RWPE1 (cell line): ENCODE data around the gene DUOX1.

Source experiments
- CTCF ChIA-PET: fragments of 350-600 bp; sonication (Branson Sonifier 250); formaldehyde crosslinking; extraction: SDS; loops from one replicate; lab custom pipeline; 2021; lab: Yijun Ruan, JAX
- POLR2A ChIA-PET: fragments of 400-600 bp; formaldehyde crosslinking; extraction: SDS; loops from one replicate; lab custom pipeline; 2020; ENCODE audit warnings: antibody characterized with exemption; ENCODE audit not compliant: low non-redundant PET; lab: Yijun Ruan, JAX
- DNase-seq: peaks from one replicate; pipeline ENCODE4 v3.0.0; 2012; ENCODE audit warnings: low spot score
- H3K27ac ChIP-seq: fragments of 450-650 bp; 2 replicates; pipeline ENCODE4 v1.5.1; 2017
- CTCF ChIP-seq: fragments of 450-650 bp; conservative IDR thresholded peaks from 2 replicates; pipeline ENCODE4 v1.5.1; 2017; ENCODE audit warnings: low read depth, mild to moderate bottlenecking

DUOX1 gene

GRCh38 chr15:45162771-45163507 is 33.1 kb downstream of the DUOX1 start:
- TF ChIP-seq CTCF = peak; percentile 92
- peak; percentile 98 for DNase-seq
- H3K27ac ChIP-seq = peak overlapping the region; percentile 93
- ChIA-PET CTCF (interaction anchor here (0.5 to 1.9 kb wide), 30 partner anchors 12 to 294 kb away, joined by 3 to 13 read pairs (median 4); partner anchors contain the start of genes DUOX1, DUOXA1 and SHF), POLR2A (interaction anchor here (0.8 to 1.2 kb wide), 2 partner anchors 31 to 116 kb away, joined by 3 to 5 read pairs; no protein-coding TSS in a partner anchor)

GRCh38 chr15:45163508-45163856 is 33.7 kb downstream of the DUOX1 start:
- no peak for DNase-seq
- ChIA-PET CTCF (interaction anchor here (0.5 to 1.9 kb wide), 25 partner anchors 15 to 472 kb away, joined by 3 to 13 read pairs (median 5); partner anchors contain the start of genes DUOX1, DUOXA1 and SHF), POLR2A (interaction anchor here (1.2 kb wide), 1 partner anchor 116 kb away, joined by 5 read pairs; no protein-coding TSS in a partner anchor)
- peak overlapping the region; percentile 93 for H3K27ac ChIP-seq
- no peak for TF ChIP-seq CTCF

DNA sequence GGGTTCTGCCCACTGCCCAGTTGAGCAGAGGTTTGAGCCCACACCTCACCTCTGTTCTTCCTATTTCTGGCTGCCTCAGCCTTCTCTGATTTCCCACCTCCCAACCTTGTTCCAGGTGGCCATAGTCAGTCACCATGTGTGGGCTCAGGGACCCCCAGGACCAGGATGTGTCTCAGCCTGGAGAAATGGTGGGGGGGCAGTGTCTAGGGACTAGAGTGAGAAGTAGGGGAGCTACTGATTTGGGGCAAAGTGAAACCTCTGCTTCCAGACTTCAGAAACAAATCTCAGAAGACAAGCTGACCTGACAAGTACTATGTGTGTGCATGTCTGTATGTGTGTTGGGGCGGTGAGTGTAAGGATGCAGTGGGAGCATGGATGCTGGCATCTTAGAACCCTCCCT is 35.1 kb downstream of the DUOX1 start:
- TF ChIP-seq CTCF = no peak
- DNase-seq = no peak
- peak overlapping the region; percentile 91 for H3K27ac ChIP-seq
- CTCF ChIA-PET = interaction anchor here (0.6 to 1.8 kb wide), 2 partner anchors 36 to 39 kb away, joined by 5 to 6 read pairs; no protein-coding TSS in a partner anchor
- POLR2A ChIA-PET = no interaction called here

DNA sequence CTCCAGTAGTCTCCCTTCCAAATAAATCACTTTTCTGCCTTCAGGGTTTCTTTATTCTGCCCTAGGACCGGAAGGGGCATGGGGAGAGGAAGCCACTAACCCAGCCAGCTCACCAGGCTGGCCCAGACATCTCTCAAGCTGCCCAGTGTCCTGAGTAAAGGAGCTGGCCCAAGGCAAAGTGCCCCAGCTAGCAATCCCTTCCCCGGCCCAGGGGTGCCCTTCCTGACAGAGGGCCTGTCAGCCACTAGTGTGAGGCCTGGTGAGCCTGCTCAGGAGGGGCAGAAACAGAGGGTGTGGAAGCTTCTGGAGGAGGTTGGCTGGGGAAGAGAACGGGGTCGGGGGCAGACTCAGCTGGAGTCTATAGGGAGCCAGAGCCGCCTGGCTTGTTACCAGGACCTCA is 35.7 kb downstream of the DUOX1 start:
- POLR2A ChIA-PET = no interaction called here
- H3K27ac ChIP-seq = peak overlapping the region; percentile 91
- no peak for DNase-seq
- CTCF ChIA-PET = interaction anchor here (0.6 to 1.8 kb wide), 2 partner anchors 14 to 35 kb away, joined by 4 to 6 read pairs; no protein-coding TSS in a partner anchor
- TF ChIP-seq CTCF = no peak

- POLR2A ChIA-PET = no interaction called here
- peak overlapping the region; percentile 91 for H3K27ac ChIP-seq
- DNase-seq = peak; percentile 78
- TF ChIP-seq CTCF = peak; percentile 86
- CTCF ChIA-PET = interaction anchor here (0.6 to 2.0 kb wide), 10 partner anchors 12 to 1546 kb away, joined by 3 to 11 read pairs (median 4); partner anchors contain the start of gene DUOXA1
Measured at GRCh38 chr15:45166834-45167630, 37.2 kb downstream of the DUOX1 start.
